Kidney (tissue), 14 donors: ENCODE measurements around the gene RIT2. TPM values are rescaled to one million over a fixed set of nuclear protein-coding genes. Genes with fewer than 3 reads are reported as not detected.

ENCODE experiments used
- DNase-seq, 5 donors: peaks; one replicate each; pipeline ENCODE4 v3.0.0-alpha.2; 2013 to 2020
- FAIRE-seq: peaks from 2 replicates; lab custom pipeline; 2012; peaks lifted over from hg19 to GRCh38; lab: Jason Lieb, UNC
- H3K27ac ChIP-seq, 2 donors: one replicate each; pipeline ENCODE4 v1.7.0; 2013; ENCODE audit warnings: low read depth in 2 of 2, low read length in 2 of 2, inconsistent platforms in 1 of 2
- H3K27me3 ChIP-seq: one replicate; pipeline ENCODE4 v1.7.1; 2013; ENCODE audit warnings: low read length, inconsistent platforms; ENCODE audit not compliant: control insufficient read depth, insufficient read depth
- H3K36me3 ChIP-seq, 3 donors: one replicate each; pipeline versions ENCODE4 v1.7.0 to v1.7.1; 2013; ENCODE audit warnings: low read length in 3 of 3, control low read depth in 1 of 3, inconsistent platforms in 1 of 3; ENCODE audit not compliant: insufficient read depth in 3 of 3, control insufficient read depth in 2 of 3
- H3K4me1 ChIP-seq, 3 donors: one replicate each; pipeline versions ENCODE4 v1.7.0 to v1.7.1; 2013; ENCODE audit warnings: low read length in 3 of 3, inconsistent platforms in 1 of 3, low read depth in 1 of 3; ENCODE audit not compliant: control insufficient read depth in 2 of 3, insufficient read depth in 2 of 3
- H3K4me3 ChIP-seq, 3 donors: one replicate each; pipeline versions ENCODE4 v1.7.0 to v1.8.1; 2013; ENCODE audit warnings: low read length in 3 of 3, control low read depth in 1 of 3, inconsistent platforms in 1 of 3
- H3K9ac ChIP-seq, 3 donors: one replicate each; pipeline versions ENCODE4 v1.7.0 to v1.7.1; 2013; ENCODE audit warnings: low read length in 3 of 3, control low read depth in 1 of 3, inconsistent platforms in 1 of 3
- H3K9me3 ChIP-seq, 3 donors: one replicate each; pipeline versions ENCODE4 v1.7.0 to v1.7.1; 2013; ENCODE audit warnings: low read length in 3 of 3, control low read depth in 1 of 3, inconsistent platforms in 1 of 3; ENCODE audit not compliant: control insufficient read depth in 2 of 3, insufficient read depth in 1 of 3
- CTCF ChIP-seq: IDR thresholded peaks from 3 replicates; pipeline ENCODE4 v1.5.1; 2012; ENCODE audit warnings: mild to moderate bottlenecking, moderate library complexity, borderline replicate concordance; ENCODE audit not compliant: insufficient read depth; ENCODE audit errors: extremely low read depth
- intact Hi-C: fragments of 100-400 bp; cut with DNase I; formaldehyde crosslinking; loops from one replicate; pipeline ENCODE4 v1.11.1; 2022
- polyA plus RNA-seq: library from polyadenylated mRNA; stranded (reverse); fragments of 350-450 nt; fragmentation: Illumina TruSeq; extraction: RNeasy Lipid Tissue Mini Kit (QIAGEN cat#74804); gene quantifications from one replicate; pipeline ENCODE4 v1.2.3, GENCODE V29; 2014; ENCODE audit warnings: low read depth, low replicate concordance; ENCODE audit not compliant: insufficient read depth
- total RNA-seq: library from RNA; stranded (reverse); fragmentation: NEBNext Ultra II Directional; extraction: Animal tissue kit (Norgen Biotek cat#: 25700); gene quantifications from one replicate; pipeline ENCODE4 v1.2.1, GENCODE V29; 2021
- donor health status: control.
- donor health status: control.
- donor health status: control.
- donor health status: control.
- donor health status: control.
- donor health status: DM: yes; HTN: yes; CAD: no.
- donor health status: Normal renal cell carcinoma (clear cell type).

The RIT2 gene
- total and polyA plus RNA-seq, 2 donors from 2014 or later = not detected

GRCh38 chr18:42771936-42772335 lies 343.5 kb downstream of the RIT2 start:
- H3K9ac ChIP-seq = no peak overlapping the region
- H3K36me3 ChIP-seq = no peaks in the 10 kb centered on the region
- H3K27me3 ChIP-seq = no peaks in the 10 kb centered on the region
- no peak overlapping the region for H3K27ac ChIP-seq
- no peak for FAIRE-seq
- no peaks in the 10 kb centered on the region for H3K4me1 ChIP-seq
- no peak overlapping the region for H3K4me3 ChIP-seq
- intact Hi-C loops = no loop called here
- no peaks in the 10 kb centered on the region for H3K9me3 ChIP-seq
- DNase-seq = no peak
- TF ChIP-seq CTCF = no peak

- Histone ChIP-seq H3K4me1 (no peaks in the 10 kb centered on the region), H3K27me3 (no peaks in the 10 kb centered on the region), H3K9ac (no peak overlapping the region), H3K36me3 (no peaks in the 10 kb centered on the region), H3K4me3 (no peak overlapping the region), H3K9me3 (no peaks in the 10 kb centered on the region), H3K27ac (no peak overlapping the region)
- intact Hi-C loops = no loop called here
- TF ChIP-seq CTCF = no peak
- no peak for FAIRE-seq
- DNase-seq = no peak
Measured at GRCh38 chr18:42765302-42765701, 350.2 kb downstream of the RIT2 start.

GRCh38 chr18:42760290-42760689 lies 355.2 kb downstream of the RIT2 start:
- DNase-seq = no peak
- Histone ChIP-seq H3K4me3 (no peak overlapping the region), H3K4me1 (no peaks in the 10 kb centered on the region), H3K9ac (no peak overlapping the region), H3K36me3 (no peaks in the 10 kb centered on the region), H3K27ac (no peak overlapping the region), H3K27me3 (no peaks in the 10 kb centered on the region), H3K9me3 (no peaks in the 10 kb centered on the region)
- no peak for FAIRE-seq
- intact Hi-C loops = no loop called here
- no peak for TF ChIP-seq CTCF

- FAIRE-seq = no peak
- TF ChIP-seq CTCF = no peak
- Histone ChIP-seq H3K27ac (no peak overlapping the region), H3K9ac (no peak overlapping the region), H3K27me3 (no peaks in the 10 kb centered on the region), H3K36me3 (no peaks in the 10 kb centered on the region), H3K9me3 (no peaks in the 10 kb centered on the region), H3K4me1 (no peaks in the 10 kb centered on the region), H3K4me3 (no peak overlapping the region)
- intact Hi-C loops = no loop called here
- DNase-seq = peak in 1 of 5 donors; percentile 8
Measured at GRCh38 chr18:42758852-42759251, 356.6 kb downstream of the RIT2 start.
